GM23338 (cell line): ENCODE measurements around the gene CLEC12A. TPM values are rescaled to one million over a fixed set of nuclear protein-coding genes. Genes with fewer than 3 reads are reported as not detected.

Experiments used
- ATAC-seq: fragments of 200-7000 bp; cut with Tn5 transposase; 3 replicates; pipeline ENCODE4 v1.9.1; 2020
- DNase-seq: peaks from one replicate; pipeline ENCODE4 v3.0.0-alpha.2; 2015; ENCODE audit warnings: low spot score
- H2AFZ ChIP-seq: fragments of 200-600 bp; sonication (generic); 2 replicates; pipeline ENCODE4 v1.8.0; 2016; ENCODE audit warnings: antibody characterized with exemption, mild to moderate bottlenecking, moderate library complexity
- H3F3A ChIP-seq: fragments of 200-600 bp; sonication (generic); replicated peaks from 2 replicates; pipeline ENCODE4 v1.8.0; 2017; ENCODE audit warnings: antibody characterized with exemption, mixed run types, low read depth
- H3K27ac ChIP-seq: fragments of 200-600 bp; sonication (generic); 2 replicates; pipeline ENCODE4 v1.6.1; 2016; ENCODE audit warnings: low read depth
- H3K27me3 ChIP-seq: fragments of 200-600 bp; sonication (generic); 2 replicates; pipeline ENCODE4 v1.8.0; 2016; ENCODE audit warnings: mild to moderate bottlenecking, mixed run types, moderate library complexity; ENCODE audit not compliant: insufficient read depth
- H3K36me3 ChIP-seq: fragments of 200-600 bp; sonication (generic); 2 replicates; pipeline ENCODE4 v1.8.0; 2016; ENCODE audit warnings: mild to moderate bottlenecking; ENCODE audit not compliant: insufficient read depth
- H3K4me1 ChIP-seq: fragments of 200-600 bp; sonication (generic); 2 replicates; pipeline ENCODE4 v1.8.0; 2016; ENCODE audit warnings: mild to moderate bottlenecking, moderate library complexity; ENCODE audit not compliant: insufficient read depth
- H3K4me2 ChIP-seq: fragments of 200-600 bp; sonication (generic); 2 replicates; pipeline ENCODE4 v1.7.1; 2017; ENCODE audit warnings: mixed run types
- H3K4me3 ChIP-seq: fragments of 200-600 bp; sonication (generic); 2 replicates; pipeline ENCODE4 v1.6.1; 2016; ENCODE audit warnings: mixed run types
- H3K79me2 ChIP-seq: fragments of 200-600 bp; sonication (generic); replicated peaks from 2 replicates; pipeline ENCODE4 v1.8.0; 2017; ENCODE audit warnings: mild to moderate bottlenecking; ENCODE audit not compliant: insufficient read depth
- H3K9me2 ChIP-seq: fragments of 200-600 bp; sonication (generic); 2 replicates; pipeline ENCODE4 v1.8.0; 2017; ENCODE audit not compliant: insufficient read depth
- H4K20me1 ChIP-seq: fragments of 200-600 bp; sonication (generic); replicated peaks from 2 replicates; pipeline ENCODE4 v1.8.0; 2017; ENCODE audit warnings: mild to moderate bottlenecking; ENCODE audit not compliant: insufficient read depth
- H3K27ac Mint-ChIP-seq: 2 replicates; pipeline ENCODE4 v1.8.0; 2020; ENCODE audit warnings: inconsistent platforms, mild to moderate bottlenecking, moderate library complexity, mixed read lengths
- H3K27me3 Mint-ChIP-seq: 3 replicates; pipeline ENCODE4 v1.8.0; 2022; ENCODE audit warnings: low read depth, mild to moderate bottlenecking, moderate library complexity, mixed read lengths, inconsistent platforms; ENCODE audit not compliant: insufficient read depth, poor library complexity
- H3K36me3 Mint-ChIP-seq: 3 replicates; pipeline ENCODE4 v1.8.0; 2021; ENCODE audit warnings: low read depth, mild to moderate bottlenecking, inconsistent platforms, moderate library complexity, mixed read lengths
- H3K4me1 Mint-ChIP-seq: 3 replicates; pipeline ENCODE4 v1.8.0; 2020; ENCODE audit warnings: mild to moderate bottlenecking, inconsistent platforms, mixed read lengths
- H3K4me3 Mint-ChIP-seq: 3 replicates; pipeline ENCODE4 v1.8.0; 2021; ENCODE audit warnings: moderate library complexity, mild to moderate bottlenecking, inconsistent platforms, mixed read lengths
- H3K9me3 Mint-ChIP-seq: 3 replicates; pipeline ENCODE4 v1.8.0; 2020; ENCODE audit warnings: moderate library complexity, mild to moderate bottlenecking, inconsistent platforms, mixed read lengths
- CTCF ChIP-seq, 2 experiments: fragments of 200-600 bp in 1 of 2; sonication (generic) in 1 of 2; conservative IDR thresholded peaks; 2 replicates each; pipeline versions ENCODE4 v1.5.1 to v1.6.1; 2016 to 2017; ENCODE audit warnings: antibody characterized with exemption in 2 of 2, low read depth in 2 of 2, mild to moderate bottlenecking in 2 of 2, moderate library complexity in 1 of 2
- ETS1 ChIP-seq: IDR thresholded peaks from 2 replicates; pipeline ENCODE4 v1.6.1; 2016; ENCODE audit warnings: antibody characterized with exemption
- EZH2 ChIP-seq: fragments of 200-600 bp; sonication (generic); IDR thresholded peaks from one replicate; pipeline ENCODE4 v1.8.0; 2017; ENCODE audit warnings: antibody characterized with exemption, mild to moderate bottlenecking, low read depth; ENCODE audit not compliant: unreplicated experiment
- EZH2phosphoT487 ChIP-seq: fragments of 200-600 bp; sonication (generic); IDR thresholded peaks from one replicate; pipeline ENCODE4 v1.8.1; 2018; ENCODE audit warnings: antibody characterized with exemption; ENCODE audit not compliant: unreplicated experiment
- JUNB ChIP-seq: IDR thresholded peaks from one replicate; pipeline ENCODE4 v1.6.1; 2016; ENCODE audit warnings: antibody characterized with exemption; ENCODE audit not compliant: unreplicated experiment
- NANOG ChIP-seq: IDR thresholded peaks from 2 replicates; pipeline ENCODE4 v1.6.1; 2016; ENCODE audit warnings: antibody characterized with exemption, borderline replicate concordance
- POLR2AphosphoS5 ChIP-seq: IDR thresholded peaks from 2 replicates; pipeline ENCODE4 v1.6.1; 2016; ENCODE audit warnings: antibody characterized with exemption, low read depth
- REST ChIP-seq: IDR thresholded peaks from one replicate; pipeline ENCODE4 v1.6.1; 2018; ENCODE audit warnings: antibody characterized with exemption; ENCODE audit not compliant: unreplicated experiment
- ZNF114 ChIP-seq: fragments of 250-450 bp; sonication (Bioruptor Pico); IDR thresholded peaks from 2 replicates; pipeline ENCODE4 v1.5.0; 2020; ENCODE audit warnings: mild to moderate bottlenecking, moderate library complexity
- ZNF462 ChIP-seq: fragments of 250-450 bp; sonication (Bioruptor Pico); IDR thresholded peaks from 2 replicates; pipeline ENCODE4 v1.5.0; 2020; ENCODE audit warnings: mild to moderate bottlenecking, moderate library complexity
- polyA plus RNA-seq: library from polyadenylated mRNA; unstranded; fragments of >200 nt; fragmentation: Nextera tagmentation; extraction: Ambion mirVana; gene quantifications from 2 replicates; pipeline ENCODE4 v1.2.1, GENCODE V29; 2016
- total RNA-seq: library from RNA; depleted of rRNA; stranded (reverse); fragments of >200 nt; shearing (Covaris generic); gene quantifications from 2 replicates; pipeline ENCODE4 v1.2.3, GENCODE V29; 2014

CLEC12A gene
- total and polyA plus RNA-seq, 2 experiments from 2014 or later: not detected

GRCh38 chr12:9948606-9949296 is 22.5 kb upstream of the CLEC12A start:
- Mint-ChIP-seq H3K27ac (no peak overlapping the region), H3K9me3 (peaks cover 10% of the 10 kb centered on the region; the same call in 2 of the 3 replicates), H3K36me3 (peaks cover 6% of the 10 kb centered on the region; the same call in 1 of the 3 replicates), H3K4me3 (no peak overlapping the region), H3K27me3 (peaks cover 3% of the 10 kb centered on the region), H3K4me1 (no peaks in the 10 kb centered on the region)
- H3K4me1 ChIP-seq: no peaks in the 10 kb centered on the region
- H3K36me3 ChIP-seq: no peaks in the 10 kb centered on the region
- DNase-seq: no peak
- H4K20me1 ChIP-seq: no peaks in the 10 kb centered on the region
- H3K27ac ChIP-seq: no peak overlapping the region
- no peaks in the 10 kb centered on the region for H3K9me2 ChIP-seq
- H3K4me2 ChIP-seq: no peak overlapping the region
- H2AFZ ChIP-seq: peak overlapping the region; percentile 47; the same call in 1 of the 2 replicates
- no peaks in the 10 kb centered on the region for H3K79me2 ChIP-seq
- TF ChIP-seq ETS1 (no peak), NANOG (no peak), JUNB (no peak), REST (no peak), ZNF462 (CRISPR knock-in tag) (no peak), EZH2 (no peak), EZH2phosphoT487 (no peak), POLR2AphosphoS5 (no peak), CTCF (conservative IDR thresholded peaks at IDR 0.05; ENCODE audit: low read depth in 2 of 2) (no peak), ZNF114 (no peak)
- no peak for ATAC-seq
- H3K27me3 ChIP-seq: no peaks in the 10 kb centered on the region
- H3F3A ChIP-seq: no peaks in the 10 kb centered on the region
- no peak overlapping the region for H3K4me3 ChIP-seq
